ENCODE results near the gene PSEN2.

GRCh38 chr1:226903819-226904716 lies 33.7 kb downstream of the PSEN2 start:
- no peak for TF ChIP-seq CTCF (IDR thresholded peaks at IDR 0.05; ENCODE audit: low read depth, low read length)
- TF ChIP-seq EZH2phosphoT487 (IDR thresholded peaks at IDR 0.05; ENCODE audit: low read depth), result no peak
